HCT116 (cell line): Measurements from ENCODE around the gene VSTM2L.

Experiments used
- EZH2phosphoT487 ChIP-seq: fragments of 200-600 bp; IDR thresholded peaks from 2 replicates; pipeline ENCODE4 v1.6.1; 2018; ENCODE audit warnings: antibody characterized with exemption, borderline replicate concordance
- MAX ChIP-seq: IDR thresholded peaks from 2 replicates; pipeline ENCODE4 v1.6.1; 2012
- POLR2AphosphoS5 ChIP-seq: IDR thresholded peaks from 2 replicates; pipeline ENCODE4 v1.6.1; 2011; ENCODE audit warnings: mild to moderate bottlenecking, low read depth, low read length, moderate library complexity
- RAD21 ChIP-seq: IDR thresholded peaks from 2 replicates; pipeline ENCODE4 v1.6.1; 2012; ENCODE audit warnings: low read depth, mild to moderate bottlenecking
- SIN3A ChIP-seq: IDR thresholded peaks from 2 replicates; pipeline ENCODE4 v1.6.1; 2012; ENCODE audit warnings: low read depth
- ZFX ChIP-seq: fragments of 450-650 bp; IDR thresholded peaks from 2 replicates; pipeline ENCODE4 v1.6.1; 2017
- TF ChIP-seq, protein P1 (sequence below), 3 experiments: fragments of 200-600 bp in 1 of 3; sonication (generic) in 1 of 3; IDR thresholded peaks in 2 of 3; conservative IDR thresholded peaks in 1 of 3; 2 replicates each; pipeline ENCODE4 v1.5.1; 2012 to 2017; ENCODE audit warnings: low read depth in 2 of 3, low read length in 2 of 3, antibody characterized with exemption in 1 of 3, borderline replicate concordance in 1 of 3, control low read depth in 1 of 3, mild to moderate bottlenecking in 1 of 3, mixed read lengths in 1 of 3, mixed run types in 1 of 3, moderate library complexity in 1 of 3; ENCODE audit not compliant: insufficient read depth in 1 of 3
- TF ChIP-seq, protein P2 (sequence below): IDR thresholded peaks from 2 replicates; pipeline ENCODE4 v1.6.1; 2012; ENCODE audit warnings: low read depth

DNA sequence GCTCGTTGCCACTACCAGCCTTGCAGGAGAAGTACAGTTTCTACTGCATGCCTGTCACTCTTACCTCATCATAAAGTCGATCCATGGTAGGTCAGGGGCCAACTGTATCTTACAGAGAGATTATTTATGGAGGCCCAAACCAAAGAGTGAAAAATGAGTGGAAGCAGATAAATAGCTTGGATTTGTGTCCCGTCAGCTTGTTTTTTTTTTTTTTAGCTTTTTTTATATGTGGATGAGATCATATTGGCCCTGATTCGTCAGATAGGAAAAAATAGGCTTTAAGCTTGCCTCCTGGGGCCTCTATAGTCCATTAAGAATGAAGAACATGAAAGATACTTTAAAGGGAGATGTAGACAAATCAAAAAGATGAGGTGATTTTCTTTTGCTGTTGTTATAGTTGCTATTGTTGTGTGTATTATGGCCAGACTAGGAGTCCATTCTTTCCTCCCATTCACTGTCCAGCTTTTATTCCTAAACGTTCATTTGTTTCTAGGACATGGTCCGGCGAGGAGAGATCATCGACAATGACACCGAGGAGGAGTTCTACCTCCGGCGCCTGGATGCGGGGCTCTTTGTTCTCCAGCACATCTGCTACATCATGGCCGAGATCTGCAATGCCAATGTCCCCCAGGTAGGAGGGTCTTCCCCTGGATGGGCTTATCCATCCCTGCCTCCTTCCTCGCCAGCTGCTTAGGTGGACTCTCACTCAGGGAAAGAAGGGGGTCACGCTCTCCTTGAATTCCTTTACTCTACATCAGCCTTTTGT is 43.3 kb upstream of the VSTM2L start:
- TF ChIP-seq, protein P1, sequence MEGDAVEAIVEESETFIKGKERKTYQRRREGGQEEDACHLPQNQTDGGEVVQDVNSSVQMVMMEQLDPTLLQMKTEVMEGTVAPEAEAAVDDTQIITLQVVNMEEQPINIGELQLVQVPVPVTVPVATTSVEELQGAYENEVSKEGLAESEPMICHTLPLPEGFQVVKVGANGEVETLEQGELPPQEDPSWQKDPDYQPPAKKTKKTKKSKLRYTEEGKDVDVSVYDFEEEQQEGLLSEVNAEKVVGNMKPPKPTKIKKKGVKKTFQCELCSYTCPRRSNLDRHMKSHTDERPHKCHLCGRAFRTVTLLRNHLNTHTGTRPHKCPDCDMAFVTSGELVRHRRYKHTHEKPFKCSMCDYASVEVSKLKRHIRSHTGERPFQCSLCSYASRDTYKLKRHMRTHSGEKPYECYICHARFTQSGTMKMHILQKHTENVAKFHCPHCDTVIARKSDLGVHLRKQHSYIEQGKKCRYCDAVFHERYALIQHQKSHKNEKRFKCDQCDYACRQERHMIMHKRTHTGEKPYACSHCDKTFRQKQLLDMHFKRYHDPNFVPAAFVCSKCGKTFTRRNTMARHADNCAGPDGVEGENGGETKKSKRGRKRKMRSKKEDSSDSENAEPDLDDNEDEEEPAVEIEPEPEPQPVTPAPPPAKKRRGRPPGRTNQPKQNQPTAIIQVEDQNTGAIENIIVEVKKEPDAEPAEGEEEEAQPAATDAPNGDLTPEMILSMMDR (IDR thresholded peaks at IDR 0.05 in 2 of 3, conservative IDR thresholded peaks at IDR 0.05 in 1 of 3; ENCODE audit: borderline replicate concordance in 1 of 3, insufficient read depth in 1 of 3, low read depth in 2 of 3, low read length in 2 of 3): no peak
- TF ChIP-seq, protein P2, sequence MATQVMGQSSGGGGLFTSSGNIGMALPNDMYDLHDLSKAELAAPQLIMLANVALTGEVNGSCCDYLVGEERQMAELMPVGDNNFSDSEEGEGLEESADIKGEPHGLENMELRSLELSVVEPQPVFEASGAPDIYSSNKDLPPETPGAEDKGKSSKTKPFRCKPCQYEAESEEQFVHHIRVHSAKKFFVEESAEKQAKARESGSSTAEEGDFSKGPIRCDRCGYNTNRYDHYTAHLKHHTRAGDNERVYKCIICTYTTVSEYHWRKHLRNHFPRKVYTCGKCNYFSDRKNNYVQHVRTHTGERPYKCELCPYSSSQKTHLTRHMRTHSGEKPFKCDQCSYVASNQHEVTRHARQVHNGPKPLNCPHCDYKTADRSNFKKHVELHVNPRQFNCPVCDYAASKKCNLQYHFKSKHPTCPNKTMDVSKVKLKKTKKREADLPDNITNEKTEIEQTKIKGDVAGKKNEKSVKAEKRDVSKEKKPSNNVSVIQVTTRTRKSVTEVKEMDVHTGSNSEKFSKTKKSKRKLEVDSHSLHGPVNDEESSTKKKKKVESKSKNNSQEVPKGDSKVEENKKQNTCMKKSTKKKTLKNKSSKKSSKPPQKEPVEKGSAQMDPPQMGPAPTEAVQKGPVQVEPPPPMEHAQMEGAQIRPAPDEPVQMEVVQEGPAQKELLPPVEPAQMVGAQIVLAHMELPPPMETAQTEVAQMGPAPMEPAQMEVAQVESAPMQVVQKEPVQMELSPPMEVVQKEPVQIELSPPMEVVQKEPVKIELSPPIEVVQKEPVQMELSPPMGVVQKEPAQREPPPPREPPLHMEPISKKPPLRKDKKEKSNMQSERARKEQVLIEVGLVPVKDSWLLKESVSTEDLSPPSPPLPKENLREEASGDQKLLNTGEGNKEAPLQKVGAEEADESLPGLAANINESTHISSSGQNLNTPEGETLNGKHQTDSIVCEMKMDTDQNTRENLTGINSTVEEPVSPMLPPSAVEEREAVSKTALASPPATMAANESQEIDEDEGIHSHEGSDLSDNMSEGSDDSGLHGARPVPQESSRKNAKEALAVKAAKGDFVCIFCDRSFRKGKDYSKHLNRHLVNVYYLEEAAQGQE: no peak
- TF ChIP-seq RAD21 (no peak), ZFX (no peak), EZH2phosphoT487 (no peak), POLR2AphosphoS5 (no peak), MAX (no peak), SIN3A (no peak)
